ENCODE results near the gene GRIPAP1.

- TF ChIP-seq CTCF (IDR thresholded peaks at IDR 0.05; ENCODE audit: extremely low read depth in 1 of 2, insufficient read depth in 1 of 2, low read depth in 1 of 2, low read length in 2 of 2) (peak; percentile 61 to 69), POLR2AphosphoS5 (IDR thresholded peaks at IDR 0.05; ENCODE audit: insufficient read depth, low read depth, low read length) (no peak), POLR2A (IDR thresholded peaks at IDR 0.05; ENCODE audit: low read depth, low read length) (no peak), EZH2 (IDR thresholded peaks at IDR 0.05; ENCODE audit: borderline replicate concordance, low read depth, low read length, severe bottlenecking) (no peak), FOS (IDR thresholded peaks at IDR 0.05; ENCODE audit: borderline replicate concordance, insufficient read depth, low read length) (no peak), MYC (IDR thresholded peaks at IDR 0.05; ENCODE audit: low read depth, low read length) (no peak)
- TF ChIP-seq, protein P1, sequence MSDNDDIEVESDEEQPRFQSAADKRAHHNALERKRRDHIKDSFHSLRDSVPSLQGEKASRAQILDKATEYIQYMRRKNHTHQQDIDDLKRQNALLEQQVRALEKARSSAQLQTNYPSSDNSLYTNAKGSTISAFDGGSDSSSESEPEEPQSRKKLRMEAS (IDR thresholded peaks at IDR 0.05; ENCODE audit: insufficient read depth, insufficient read length), result no peak
Observed at GRCh38 chrX:48945517-48946348, 56.3 kb downstream of the GRIPAP1 start.

Measured in endothelial cell of umbilical vein (primary cell).